Lung (tissue), 12 donors: ENCODE measurements around the gene ATXN7L2. TPM values are rescaled to one million over a fixed set of nuclear protein-coding genes. Genes with fewer than 3 reads are reported as not detected.
A peak's percentile ranks its signal among the peaks of the same experiment; 100 is the strongest.

ENCODE experiments used
- ATAC-seq: fragments of 200-7000 bp; cut with Tn5 transposase; one replicate; pipeline ENCODE4 v1.9.1; 2020; ENCODE audit warnings: moderate number of reproducible peaks; ENCODE audit not compliant: insufficient read depth, low FRiP score
- DNase-seq, 3 donors: peaks; one replicate each; pipeline ENCODE4 v3.0.0-alpha.2; 2013 to 2017
- H3K27ac ChIP-seq, 2 donors: one replicate each; pipeline ENCODE4 v1.5.1; 2013; ENCODE audit warnings: mild to moderate bottlenecking in 2 of 2, moderate library complexity in 2 of 2, control low read depth in 1 of 2, inconsistent platforms in 1 of 2, low read depth in 1 of 2, low read length in 1 of 2
- H3K27me3 ChIP-seq, 3 donors: one replicate each; pipeline ENCODE4 v1.5.1; 2013; ENCODE audit warnings: low read length in 2 of 3; ENCODE audit not compliant: control insufficient read depth in 3 of 3, insufficient read depth in 3 of 3
- H3K36me3 ChIP-seq, 4 donors: one replicate each; pipeline ENCODE4 v1.5.1; 2013; ENCODE audit warnings: low read length in 4 of 4, mild to moderate bottlenecking in 1 of 4, moderate library complexity in 1 of 4; ENCODE audit not compliant: control insufficient read depth in 4 of 4, insufficient read depth in 4 of 4
- H3K4me1 ChIP-seq, 5 donors: one replicate each; pipeline ENCODE4 v1.5.1; 2013; ENCODE audit warnings: low read length in 5 of 5, mild to moderate bottlenecking in 2 of 5, moderate library complexity in 1 of 5; ENCODE audit not compliant: control insufficient read depth in 5 of 5, insufficient read depth in 5 of 5
- H3K4me3 ChIP-seq: one replicate; pipeline ENCODE4 v1.5.1; 2013; ENCODE audit warnings: mild to moderate bottlenecking, control low read depth, moderate library complexity
- H3K9ac ChIP-seq, 2 donors: one replicate each; pipeline ENCODE4 v1.5.1; 2013; ENCODE audit warnings: low read length in 2 of 2, control low read depth in 1 of 2; ENCODE audit not compliant: insufficient read depth in 1 of 2
- H3K9me3 ChIP-seq, 4 donors: one replicate each; pipeline ENCODE4 v1.5.1; 2013; ENCODE audit warnings: low read length in 3 of 4, mild to moderate bottlenecking in 1 of 4, moderate library complexity in 1 of 4; ENCODE audit not compliant: control insufficient read depth in 4 of 4, insufficient read depth in 3 of 4
- CTCF ChIP-seq: IDR thresholded peaks from 2 replicates; pipeline ENCODE4 v1.5.1; 2012; ENCODE audit warnings: mild to moderate bottlenecking; ENCODE audit errors: control extremely low read depth, extremely low read depth
- WGBS, 2 donors: extraction: QIAGEN DNeasy Blood & Tissue Kit; methylation state at CpG; one replicate each; pipeline ENCODE4 v1.1.7; 2013; 5-methylcytosine and 5-hydroxymethylcytosine counted together
- polyA plus RNA-seq, 2 donors: library from polyadenylated mRNA; stranded (reverse); fragments of 200-250 nt; gene quantifications; one replicate each; pipeline ENCODE4 v1.2.1, GENCODE V29; 2013
- total RNA-seq, 2 donors: library from RNA; depleted of rRNA in 1 of 2; stranded (reverse); fragments of >200 nt in 1 of 2; gene quantifications; one replicate each; pipeline ENCODE4 v1.2.1, GENCODE V29; 2014 to 2021
- donor health status: control.
- donor health status: control.
- donor health status: Bipolar disorder and iron deficiency.
- donor health status: healthy.
- donor health status: DM: yes; HTN: yes; CAD: no.

Gene ATXN7L2
- total and polyA plus RNA-seq, 4 donors: 2.6 to 6.0 (median 4.4) TPM

GRCh38 chr1:109447524-109447923 is 36.2 kb upstream of the ATXN7L2 start:
- no peak for TF ChIP-seq CTCF
- no peak for ATAC-seq
- peaks cover 0 to 27% (median 11%) of the 10 kb centered on the region in 3 donors for H3K27me3 ChIP-seq
- no peak overlapping the region for H3K9ac ChIP-seq
- H3K4me1 ChIP-seq: no peaks in the 10 kb centered on the region
- no peaks in the 10 kb centered on the region for H3K9me3 ChIP-seq
- H3K4me3 ChIP-seq: no peak overlapping the region
- no peak overlapping the region for H3K27ac ChIP-seq
- DNase-seq: no peak
- 55 to 59% methylated on average over 4 of the region's 4 CpGs for WGBS, 2 donors
- H3K36me3 ChIP-seq: no peaks in the 10 kb centered on the region

GRCh38 chr1:109454497-109455133 is 29.1 kb upstream of the ATXN7L2 start:
- no peak for ATAC-seq
- Histone ChIP-seq H3K4me1 (no peaks in the 10 kb centered on the region), H3K9me3 (peaks cover 0 to 4% (median 1%) of the 10 kb centered on the region in 4 donors), H3K36me3 (no peaks in the 10 kb centered on the region), H3K9ac (no peak overlapping the region), H3K4me3 (no peak overlapping the region), H3K27me3 (peaks cover 0 to 3% (median 0%) of the 10 kb centered on the region in 3 donors), H3K27ac (no peak overlapping the region)
- 93 to 100% methylated on average over 1 of the region's 1 CpG for WGBS, 2 donors
- TF ChIP-seq CTCF: no peak
- DNase-seq: no peak

GRCh38 chr1:109457819-109458218 is 25.9 kb upstream of the ATXN7L2 start:
- TF ChIP-seq CTCF: no peak
- H3K9ac ChIP-seq: no peak overlapping the region
- no peak overlapping the region for H3K27ac ChIP-seq
- ATAC-seq (no peak), DNase-seq (no peak)
- no peaks in the 10 kb centered on the region for H3K36me3 ChIP-seq
- H3K27me3 ChIP-seq: peaks cover 0 to 11% (median 3%) of the 10 kb centered on the region in 3 donors
- 85 to 92% methylated on average over 4 of the region's 4 CpGs for WGBS, 2 donors
- peaks cover 0 to 4% (median 1%) of the 10 kb centered on the region in 4 donors for H3K9me3 ChIP-seq
- no peak overlapping the region for H3K4me3 ChIP-seq
- no peaks in the 10 kb centered on the region for H3K4me1 ChIP-seq

- Histone ChIP-seq H3K27ac (peak overlapping the region in 1 of 2 donors; percentile 91), H3K4me1 (peaks cover 0 to 5% (median 5%) of the 10 kb centered on the region in 5 donors), H3K9ac (no peak overlapping the region), H3K36me3 (no peaks in the 10 kb centered on the region), H3K4me3 (peak overlapping the region; percentile 52), H3K27me3 (peaks cover 0 to 82% (median 68%) of the 10 kb centered on the region in 3 donors), H3K9me3 (no peaks in the 10 kb centered on the region)
- DNase-seq (peak in 2 of 3 donors; percentile 16 to 22), ATAC-seq (no peak)
- TF ChIP-seq CTCF: no peak
- 6 to 8% methylated on average over 24 of the region's 24 CpGs for WGBS, 2 donors
These were observed 17.6 kb upstream of the ATXN7L2 start for GRCh38 chr1:109466125-109466451.
